Fibroblast of the aortic adventitia (primary cell): ENCODE data around the gene BLVRB. TPM values are rescaled to one million over a fixed set of nuclear protein-coding genes. Genes with fewer than 3 reads are reported as not detected.

Experiments
- DNase-seq: peaks from one replicate; pipeline ENCODE4 v3.0.0-alpha.2; 2010; ENCODE audit warnings: low read depth
- H3K4me3 ChIP-seq: 2 replicates; pipeline ENCODE4 v1.5.1; 2011; ENCODE audit warnings: low read depth, mild to moderate bottlenecking, control low read depth, low read length, moderate library complexity
- CTCF ChIP-seq: IDR thresholded peaks from 2 replicates; pipeline ENCODE4 v1.5.1; 2011; ENCODE audit warnings: mild to moderate bottlenecking, low read length, control low read depth, inconsistent platforms; ENCODE audit not compliant: insufficient read depth
- small RNA-seq: library from RNA; depleted of rRNA; stranded (forward); fragments of <200 nt; gene quantifications from one replicate; pipeline ENCODE3, GENCODE V24; 2012
- total RNA-seq: library from RNA; depleted of rRNA; stranded (reverse); fragments of >200 nt; gene quantifications from 2 replicates; pipeline ENCODE4 v1.2.3, GENCODE V29; 2012; ENCODE audit warnings: low replicate concordance

The BLVRB gene
- total RNA-seq, 1 donor, result 77.2 TPM

- DNase-seq, result peak; percentile 82
Measured at GRCh38 chr19:40403262-40403984, 62.1 kb downstream of the BLVRB start.

GRCh38 chr19:40400559-40400958 is 65.0 kb downstream of the BLVRB start:
- TF ChIP-seq CTCF, result no peak
- no peak overlapping the region for H3K4me3 ChIP-seq
- DNase-seq, result peak; percentile 48

More at GRCh38 chr19:40403262-40403984, 62.1 kb downstream of the BLVRB start:
- TF ChIP-seq CTCF, result no peak
- peak overlapping the region; percentile 61 for H3K4me3 ChIP-seq

GRCh38 chr19:40398417-40399131 is 67.0 kb downstream of the BLVRB start:
- no peak for TF ChIP-seq CTCF
- no peak for DNase-seq
- H3K4me3 ChIP-seq, result no peak overlapping the region

Small RNA genes lying within 50 kb of the gene (small RNA-seq; reads per million reads assigned to genes)
- gene RF00017, result not detected

Other genes with a start within 250 kb of the BLVRB start
- gene TTC9B, start 247.4 kb downstream of the BLVRB start, total RNA-seq, result not detected in 2 replicates
- gene CCNP, start 239.1 kb downstream of the BLVRB start, total RNA-seq, result 0.33 TPM in 1 of 2 replicates, not detected in the other
- 124 and 132 TPM in 2 replicates for gene AKT2, start 180.4 kb downstream of the BLVRB start, total RNA-seq
- gene C19orf47, start 117.3 kb downstream of the BLVRB start, total RNA-seq, result 1.2 and 9.1 TPM in 2 replicates
- 179 and 252 TPM in 2 replicates for gene PLD3, start 117.0 kb downstream of the BLVRB start, total RNA-seq
- 0.18 TPM in 1 of 2 replicates, not detected in the other for gene HIPK4, start 75.6 kb downstream of the BLVRB start, total RNA-seq
- gene PRX, start 52.4 kb downstream of the BLVRB start, total RNA-seq, result 2.0 and 10.2 TPM in 2 replicates
- gene SERTAD1, start 39.8 kb downstream of the BLVRB start, total RNA-seq, result 13.8 and 18.2 TPM in 2 replicates
- gene SERTAD3, start 21.4 kb downstream of the BLVRB start, total RNA-seq, result 6.2 and 24.4 TPM in 2 replicates
- 3.5 and 9.5 TPM in 2 replicates for gene SPTBN4, start 1.3 kb upstream of the BLVRB start, total RNA-seq
- gene SHKBP1, start 111.1 kb upstream of the BLVRB start, total RNA-seq, result 5.7 and 24.9 TPM in 2 replicates
- gene LTBP4, start 135.6 kb upstream of the BLVRB start, total RNA-seq, result 31.5 and 38.9 TPM in 2 replicates
- 51.4 and 251 TPM in 2 replicates for gene NUMBL, start 224.9 kb upstream of the BLVRB start, total RNA-seq